Hematopoietic multipotent progenitor cell treated with erythropoietin and hydrocortisone succinate and interleukin-3 and kit ligand, for 15 days (in vitro differentiated cells): ENCODE data around the gene HOXD9.

ENCODE experiments used
- DNase-seq: peaks from one replicate; pipeline ENCODE4 v3.0.0-alpha.2; 2015; ENCODE audit warnings: low spot score

The HOXD9 gene

DNA sequence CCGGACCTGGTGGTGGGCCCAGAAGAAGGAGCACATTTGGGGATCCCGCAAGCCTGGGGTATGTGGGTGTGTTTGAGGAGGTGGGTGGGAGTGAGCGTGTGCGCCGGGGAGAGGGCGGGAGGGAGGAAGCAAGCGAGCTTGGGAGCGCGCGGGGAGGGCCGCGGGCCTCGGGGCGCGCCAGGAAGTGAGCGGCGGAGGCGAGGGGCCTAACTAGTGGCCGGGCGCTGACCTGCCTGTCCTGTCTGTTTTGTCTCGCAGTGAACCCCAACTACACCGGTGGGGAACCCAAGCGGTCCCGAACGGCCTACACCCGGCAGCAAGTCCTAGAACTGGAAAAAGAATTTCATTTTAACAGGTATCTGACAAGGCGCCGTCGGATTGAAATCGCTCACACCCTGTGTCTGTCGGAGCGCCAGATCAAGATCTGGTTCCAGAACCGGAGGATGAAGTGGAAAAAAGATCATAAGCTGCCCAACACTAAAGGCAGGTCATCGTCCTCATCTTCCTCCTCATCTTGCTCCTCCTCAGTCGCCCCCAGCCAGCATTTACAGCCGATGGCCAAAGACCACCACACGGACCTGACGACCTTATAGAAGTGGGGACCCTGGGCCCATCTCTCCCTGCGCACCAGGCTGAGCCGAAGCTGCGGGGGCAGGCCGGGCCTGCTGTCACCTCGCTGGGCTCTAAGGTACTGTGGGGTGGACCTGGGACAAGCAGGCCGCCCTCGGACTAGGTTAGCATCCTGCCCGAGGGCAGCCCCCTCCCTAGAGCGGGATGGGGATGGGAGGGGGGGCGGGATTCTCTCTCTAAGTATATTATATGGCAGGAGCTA is 30.0 kb downstream of the HOXD9 start:
- DNase-seq, result no peak

DNA sequence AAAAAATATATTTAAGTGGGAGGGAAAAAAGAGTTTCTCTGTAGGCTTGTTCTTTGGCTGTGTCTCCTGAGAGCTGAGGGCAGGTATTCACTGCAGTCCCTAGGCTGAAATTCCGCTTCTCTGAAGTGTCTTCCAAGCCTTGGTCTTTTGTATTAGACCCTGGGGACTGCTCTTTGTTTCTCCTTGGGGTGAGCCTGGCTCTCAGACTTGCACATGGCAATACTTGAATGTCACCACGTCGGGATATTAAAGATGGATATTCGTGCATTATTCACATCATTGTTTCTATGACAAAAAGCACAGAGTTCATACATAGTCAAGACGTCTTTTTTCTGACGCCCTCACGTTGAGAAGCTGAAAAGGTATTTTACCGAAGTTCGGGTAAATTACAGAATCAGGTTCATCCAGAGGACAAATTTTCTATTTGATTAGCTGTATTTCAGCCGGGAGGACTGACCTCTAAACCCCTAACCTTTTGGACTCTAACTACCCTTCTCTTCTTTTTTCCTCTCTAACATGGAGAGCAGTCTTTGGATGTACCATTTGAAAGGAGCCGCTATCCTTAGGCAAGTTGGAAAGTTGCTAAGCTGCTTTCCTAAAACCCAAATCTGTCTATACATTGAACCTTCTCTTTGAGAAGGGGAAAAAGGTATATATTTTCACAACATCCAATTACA is 32.2 kb downstream of the HOXD9 start:
- DNase-seq, result no peak

GRCh38 chr2:176155356-176156044 is 33.0 kb downstream of the HOXD9 start:
- DNase-seq, result no peak

- DNase-seq, result no peak
These were observed 33.8 kb downstream of the HOXD9 start for GRCh38 chr2:176156301-176156806.

DNA sequence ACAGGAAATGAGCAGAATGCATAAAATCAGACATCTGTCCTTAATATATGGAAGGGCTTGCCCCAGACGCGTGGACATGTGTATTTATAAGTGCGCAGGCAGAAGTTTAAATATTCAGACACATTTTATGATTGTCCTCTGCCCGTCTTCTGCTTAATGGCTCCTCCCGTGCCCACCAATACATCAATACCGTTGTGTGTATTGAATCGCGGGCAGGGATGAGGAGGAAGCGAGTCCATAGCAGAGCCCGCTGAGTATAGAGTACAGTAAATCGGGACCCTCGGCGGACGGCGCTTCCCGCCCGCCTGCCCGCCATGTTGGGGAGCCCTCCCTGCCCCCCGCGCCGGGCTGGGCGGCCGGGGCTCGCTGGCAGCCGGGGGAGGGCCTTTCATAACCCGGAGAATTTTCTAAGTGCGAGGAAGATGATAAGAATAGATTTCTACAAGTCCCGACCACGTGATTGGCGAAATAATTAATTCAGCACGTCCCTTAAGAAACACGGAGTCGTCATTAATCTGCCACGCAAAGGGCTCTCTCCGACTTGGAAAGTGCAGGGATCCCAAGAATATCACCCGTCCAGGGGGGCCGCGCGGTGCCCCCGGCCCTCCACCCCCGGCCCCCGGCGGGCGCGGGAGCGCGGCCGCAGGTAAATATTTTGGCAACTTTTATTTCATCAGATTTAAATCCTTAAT is 34.4 kb downstream of the HOXD9 start, which contains the start of gene HOXD3:
Gene HOXD3 (plus strand): TSS at position 501 of the 692 bp plus-strand sequence. CDS start 11,808 bp downstream, outside the sequence.
- no peak for DNase-seq

GRCh38 chr2:176157499-176158185 is 35.1 kb downstream of the HOXD9 start:
- no peak for DNase-seq

DNA sequence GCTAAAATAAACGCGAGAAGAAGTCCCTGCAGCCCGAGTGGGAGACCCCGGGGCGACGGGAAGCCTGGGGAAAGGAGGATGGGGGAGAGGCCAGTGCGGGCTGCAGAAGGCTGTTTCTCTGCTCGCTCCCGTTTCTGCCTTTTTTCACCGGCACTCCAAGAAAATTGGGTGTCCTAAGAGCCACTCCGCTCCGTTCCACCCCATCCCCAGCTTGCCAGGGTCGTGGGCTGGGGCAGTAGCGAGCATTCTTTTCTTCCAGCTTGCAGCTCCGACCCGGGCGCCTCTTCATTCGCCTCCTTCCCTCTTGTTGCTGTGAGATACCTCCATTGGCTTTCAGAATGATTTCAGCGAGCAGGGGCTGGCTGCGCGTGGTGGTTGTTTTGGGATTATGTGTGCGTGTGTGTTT is 35.7 kb downstream of the HOXD9 start:
- DNase-seq, result no peak

GRCh38 chr2:176158855-176159662 is 36.5 kb downstream of the HOXD9 start:
- DNase-seq, result no peak

- DNase-seq, result no peak
These were observed 37.2 kb downstream of the HOXD9 start for GRCh38 chr2:176159663-176160250.

DNA sequence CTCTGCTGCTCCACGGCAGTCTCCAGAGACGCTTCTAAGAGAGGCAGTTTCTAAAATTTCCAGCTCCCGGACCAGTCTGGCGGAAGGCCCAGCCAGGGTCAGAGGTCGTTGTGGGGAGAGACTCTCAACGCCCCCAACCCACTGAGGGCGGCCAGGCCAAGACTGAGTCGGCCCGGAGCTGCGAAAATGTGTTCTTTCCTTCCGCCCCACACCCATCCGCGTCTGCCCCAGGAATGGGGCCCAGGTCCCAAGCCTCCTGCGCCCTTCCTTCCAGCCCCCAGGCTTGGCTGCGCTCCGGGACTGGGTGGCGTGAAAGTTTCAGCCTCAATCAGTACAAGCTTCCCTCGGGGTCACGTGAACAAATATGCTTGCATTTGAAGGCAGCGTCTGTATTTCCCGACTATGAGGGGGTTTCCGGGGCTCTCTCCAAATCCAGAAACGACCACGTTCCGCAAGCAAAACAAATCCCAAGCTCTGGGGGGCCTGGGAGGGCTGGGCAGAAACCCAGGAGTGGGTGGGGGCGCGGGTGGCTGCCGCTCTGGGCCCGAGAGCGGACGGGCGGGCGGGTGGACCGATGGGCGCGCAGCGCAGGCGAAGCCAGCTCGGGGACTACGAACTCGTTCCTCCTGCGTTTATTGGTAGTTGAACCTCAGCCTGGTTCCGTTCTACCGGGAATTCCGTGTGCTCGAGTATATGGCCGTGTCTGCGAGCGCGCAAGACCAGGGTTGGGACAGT is 37.9 kb downstream of the HOXD9 start:
- no peak for DNase-seq

- no peak for DNase-seq
These were observed 38.7 kb downstream of the HOXD9 start for GRCh38 chr2:176160986-176161824.

DNA sequence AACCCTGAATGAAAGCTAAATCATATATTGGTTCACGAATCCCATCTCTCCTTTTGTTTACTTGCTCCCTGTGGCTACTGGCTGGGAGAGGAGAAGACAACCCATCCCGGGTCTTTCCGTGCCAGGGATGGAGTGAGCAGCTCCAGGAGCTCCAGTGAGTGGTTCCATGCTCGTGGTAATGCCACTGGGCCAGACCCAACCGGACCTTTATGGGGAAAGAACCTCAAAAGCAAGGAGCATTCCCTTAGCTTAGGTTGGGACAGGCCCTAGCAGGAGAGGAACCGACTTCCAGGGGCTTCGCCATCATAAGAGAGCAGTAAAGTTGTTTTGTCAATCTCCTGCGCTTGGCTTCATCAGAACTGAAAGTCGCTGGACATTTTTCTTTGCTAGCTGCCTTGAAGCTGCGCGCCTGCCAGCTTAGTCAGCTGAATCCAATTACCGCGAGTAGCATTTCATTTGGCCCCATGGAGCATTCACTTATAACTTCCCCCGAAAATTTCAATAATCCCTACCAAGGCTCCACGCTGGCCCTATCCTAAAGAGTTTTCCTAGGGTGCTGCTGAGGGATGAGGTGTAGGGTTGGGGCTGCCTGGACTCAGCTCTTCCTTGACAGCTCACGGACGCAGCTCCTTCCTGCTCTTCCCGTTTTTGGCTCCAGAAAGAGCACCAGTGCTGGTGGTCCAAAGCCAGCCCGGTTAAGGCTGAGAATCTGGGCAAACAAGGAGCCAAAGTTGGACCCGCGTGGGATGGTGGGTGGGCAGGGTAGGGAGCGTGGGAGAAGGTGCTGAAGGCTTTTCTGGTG is 39.5 kb downstream of the HOXD9 start:
- no peak for DNase-seq

DNA sequence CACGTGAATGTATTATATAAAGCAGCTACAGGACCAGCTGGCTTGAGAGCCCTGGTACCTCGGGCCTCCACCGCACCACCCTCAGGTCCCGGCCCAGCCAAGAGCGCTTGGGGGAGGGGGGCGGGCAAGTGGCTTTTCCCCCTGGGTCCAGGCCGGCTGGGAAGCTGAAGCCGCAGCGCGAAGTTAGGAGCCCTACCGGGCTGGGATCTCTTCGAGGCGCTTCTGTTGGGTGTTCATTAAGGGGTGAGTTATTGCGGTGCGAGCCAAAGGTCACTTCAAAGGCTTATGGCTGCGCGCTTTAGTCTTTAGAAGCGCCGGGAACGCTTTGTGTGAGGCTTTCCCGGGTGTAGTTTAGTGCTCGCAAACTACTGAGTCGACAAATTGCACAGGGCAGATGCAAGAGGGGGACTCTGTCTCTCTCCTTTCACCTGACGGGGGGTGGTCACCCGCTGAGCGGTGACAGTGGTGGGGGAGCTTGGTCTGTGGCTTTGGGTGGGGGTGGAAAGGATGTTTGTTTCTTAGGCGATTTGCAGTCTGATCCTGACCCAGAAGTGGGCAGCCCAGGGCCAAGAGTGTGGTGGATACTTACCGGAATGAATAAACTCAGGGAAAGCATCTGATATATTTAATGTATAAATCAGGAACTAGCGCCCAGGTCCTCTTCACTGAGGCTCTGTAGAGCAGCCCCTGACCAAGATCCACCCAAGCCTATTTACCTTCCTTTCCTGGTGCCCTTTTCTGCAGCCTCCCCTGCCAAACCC is 40.6 kb downstream of the HOXD9 start:
- DNase-seq, result no peak

DNA sequence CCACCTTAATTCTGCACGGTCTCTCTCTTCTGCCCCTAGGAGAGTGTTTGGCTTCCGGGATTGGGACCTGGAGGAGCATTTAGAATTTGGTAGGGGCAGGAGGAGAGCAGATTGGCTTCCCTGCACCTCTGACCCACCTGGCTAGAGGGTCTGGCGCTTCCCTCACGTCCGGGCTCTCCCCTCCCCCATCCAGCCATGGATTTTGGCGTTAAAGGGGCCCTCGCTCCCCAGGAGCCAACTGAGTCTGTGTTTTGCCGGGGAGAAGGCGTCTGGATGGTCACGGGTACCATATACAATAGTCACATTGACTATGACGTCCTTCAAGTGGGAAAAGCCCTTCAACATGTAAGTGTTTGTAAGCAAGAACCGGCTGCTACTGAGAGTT is 41.1 kb downstream of the HOXD9 start:
- no peak for DNase-seq

GRCh38 chr2:176164201-176164600 is 41.7 kb downstream of the HOXD9 start:
- DNase-seq, result no peak

DNA sequence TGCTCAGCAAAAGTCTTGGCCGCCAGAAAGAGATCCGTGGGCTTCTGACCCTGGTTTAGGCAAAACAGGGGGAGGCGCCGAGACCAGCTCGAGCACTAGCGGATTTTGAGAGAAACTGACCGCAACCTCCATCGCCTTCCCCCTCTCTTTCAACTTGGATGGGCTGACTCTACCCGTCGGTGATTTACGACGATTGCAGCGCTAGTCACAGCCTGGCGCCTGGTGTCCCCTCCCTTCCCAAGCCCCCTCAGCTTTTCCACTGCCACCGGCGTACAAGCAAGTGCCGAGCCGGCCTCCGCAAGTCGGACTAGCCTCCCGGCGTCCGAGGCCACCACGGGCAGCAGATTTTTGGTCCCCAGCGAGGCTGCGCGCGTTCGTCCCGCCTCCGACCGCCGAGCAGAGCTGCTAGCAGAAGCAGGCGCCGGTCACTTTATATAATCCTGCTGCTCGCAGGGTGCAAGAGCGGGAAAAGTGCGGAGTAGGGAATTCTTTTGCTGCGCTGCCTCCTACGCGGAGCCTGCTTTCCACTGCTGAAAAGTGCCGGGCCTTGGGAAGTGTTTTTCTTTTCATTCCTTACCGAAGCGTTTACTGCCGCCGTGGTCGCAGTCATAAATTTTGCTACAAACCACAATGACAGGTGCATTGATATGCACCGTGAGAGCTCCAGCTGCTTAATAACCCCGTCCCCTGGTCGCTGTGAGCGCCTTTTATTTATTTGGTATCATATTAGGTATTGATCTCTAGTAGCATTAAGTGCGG is 42.3 kb downstream of the HOXD9 start:
- DNase-seq, result no peak
